NCI-H82 treated with DMSO at 0.1 percent for 48 hours (cell line): ENCODE measurements around the gene CROT.

Source experiments
- DNase-seq: peaks from one replicate; lab custom pipeline; 2025; ENCODE audit not compliant: unreplicated experiment; lab: John Stamatoyannopoulos, UW

The CROT gene

DNA sequence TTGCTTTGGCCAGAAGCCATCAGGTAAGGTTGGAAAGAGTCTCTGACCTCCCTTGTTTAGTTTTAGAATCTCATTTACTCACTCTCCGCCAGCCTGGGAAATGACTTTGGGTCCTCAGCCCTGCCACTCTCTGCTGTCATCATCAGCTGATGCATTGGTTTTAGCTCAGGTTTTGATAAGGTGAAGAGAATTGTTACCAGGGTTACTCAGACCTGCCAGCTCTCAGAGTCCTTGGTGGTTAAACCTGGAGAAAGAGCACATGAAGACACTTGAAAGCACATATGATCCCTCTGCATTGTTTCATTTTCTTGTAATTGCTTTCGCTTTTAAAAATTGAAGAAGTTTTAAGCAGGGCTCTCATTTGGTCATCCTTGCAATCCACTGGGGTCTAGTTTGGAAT, 4.0 kb upstream of the CROT start:
- no peak for DNase-seq

DNA sequence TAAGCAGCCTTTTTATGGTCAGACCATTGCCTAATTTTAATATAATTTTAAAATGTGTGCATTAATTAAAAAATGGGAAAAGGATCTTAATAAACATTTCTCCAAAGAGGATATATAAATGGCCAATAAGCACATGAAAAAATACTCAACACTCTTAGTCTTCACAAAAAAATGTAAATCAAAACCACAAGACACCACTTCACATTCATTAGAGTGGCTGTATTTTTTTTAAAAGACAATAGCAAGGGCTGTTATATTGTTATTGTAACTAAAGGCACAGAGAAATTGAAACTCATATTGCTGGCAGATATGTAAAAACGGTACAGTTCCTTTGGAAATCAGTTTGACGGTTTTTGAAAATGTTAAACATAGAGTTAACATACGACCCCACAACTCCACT, 3.2 kb upstream of the CROT start:
- DNase-seq: no peak

DNA sequence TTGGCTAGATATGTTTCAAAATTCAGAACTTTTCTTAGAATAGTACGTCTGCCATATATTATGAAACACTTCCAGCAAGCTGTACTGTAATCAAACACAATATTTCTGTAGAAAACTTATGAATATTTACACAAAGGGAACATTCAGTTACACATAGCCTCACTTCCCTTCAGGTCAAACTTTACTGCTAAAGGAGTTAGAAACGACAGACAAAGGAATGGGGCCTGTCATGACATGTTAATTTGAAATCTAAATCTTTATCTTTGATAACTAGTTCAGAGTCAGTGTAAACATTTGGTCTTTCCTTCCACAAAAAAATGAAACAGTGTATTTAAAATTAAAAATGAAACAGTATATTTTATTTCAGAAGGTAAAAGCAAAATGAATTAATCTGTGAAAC, 1.0 kb upstream of the CROT start:
- DNase-seq: no peak

DNA sequence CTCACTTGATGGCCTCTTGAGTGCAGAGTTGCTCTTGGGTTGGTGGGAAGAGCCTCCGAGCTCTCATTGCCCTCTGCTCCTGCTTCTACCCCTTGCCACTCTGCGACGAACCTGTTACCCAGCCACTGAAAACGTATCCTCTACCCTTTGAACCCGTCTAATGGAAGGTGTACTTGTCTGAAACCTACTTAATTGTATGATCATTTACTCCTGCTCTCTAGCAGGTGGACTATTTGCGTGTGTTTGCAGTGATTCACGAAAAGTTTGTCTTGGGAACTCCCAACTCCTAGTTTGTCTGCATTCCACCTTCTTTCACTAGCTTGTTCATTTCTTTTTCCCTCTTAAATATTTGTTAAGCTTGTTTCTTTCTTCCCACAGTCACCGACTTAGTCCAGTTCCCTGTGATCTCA, 503 bp downstream of the CROT start:
- DNase-seq: no peak

DNA sequence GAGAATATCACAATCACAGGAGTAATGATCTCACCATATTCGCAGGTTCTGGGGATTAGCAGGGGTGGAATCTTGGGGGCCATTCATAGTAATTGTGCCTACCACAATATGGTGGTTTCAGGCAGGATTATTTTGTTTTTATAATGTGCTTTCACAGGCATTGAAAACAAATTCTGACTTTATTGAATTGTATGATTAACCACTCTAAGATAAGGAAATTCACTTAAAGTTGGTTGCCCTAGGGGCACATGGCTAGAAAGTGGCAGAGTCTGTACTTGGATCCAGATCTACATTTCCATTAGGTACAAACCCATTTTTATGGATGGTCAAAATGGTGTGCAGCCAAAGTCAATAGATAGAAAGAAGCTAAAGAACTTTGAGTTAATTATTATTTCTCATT, 1.7 kb downstream of the CROT start:
- DNase-seq: no peak

DNA sequence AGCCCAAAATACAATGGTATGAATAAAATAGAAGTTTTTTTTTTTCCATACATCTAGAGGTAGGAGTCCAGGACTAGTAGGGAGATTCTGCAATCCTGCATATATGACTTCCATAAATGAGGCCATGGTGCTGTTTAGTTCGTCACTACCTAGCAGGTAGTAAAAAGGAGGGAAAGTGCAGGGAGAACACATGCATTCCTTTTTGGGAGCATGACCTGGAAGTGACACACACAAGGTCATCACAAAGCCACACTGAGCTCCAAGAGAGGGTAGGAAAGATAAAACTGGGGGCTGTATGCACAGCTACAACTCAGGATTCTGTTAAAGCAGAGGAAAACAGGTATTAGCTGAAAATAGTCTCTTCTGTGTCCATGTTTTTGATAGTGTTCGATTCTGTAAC, 2.2 kb downstream of the CROT start:
- DNase-seq: no peak

DNA sequence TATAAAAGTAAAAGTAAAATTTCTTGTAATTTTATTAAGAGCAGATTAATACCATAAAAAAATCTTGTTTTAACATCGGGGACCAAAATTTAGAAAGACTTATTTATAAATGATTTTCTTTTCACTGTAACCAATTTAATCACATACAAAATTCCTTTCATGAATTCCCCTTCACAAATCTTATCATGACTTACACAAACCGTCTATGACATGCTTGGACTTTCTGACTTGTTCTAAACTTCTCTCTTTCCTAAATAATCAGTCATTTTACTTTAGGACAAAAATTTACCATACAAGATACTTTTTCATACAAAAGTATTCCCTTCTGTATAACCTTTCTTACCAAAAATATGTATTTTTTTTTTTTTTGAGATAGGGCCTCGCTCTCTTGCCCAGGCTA, 9.3 kb downstream of the CROT start:
- DNase-seq: peak; percentile 7

DNA sequence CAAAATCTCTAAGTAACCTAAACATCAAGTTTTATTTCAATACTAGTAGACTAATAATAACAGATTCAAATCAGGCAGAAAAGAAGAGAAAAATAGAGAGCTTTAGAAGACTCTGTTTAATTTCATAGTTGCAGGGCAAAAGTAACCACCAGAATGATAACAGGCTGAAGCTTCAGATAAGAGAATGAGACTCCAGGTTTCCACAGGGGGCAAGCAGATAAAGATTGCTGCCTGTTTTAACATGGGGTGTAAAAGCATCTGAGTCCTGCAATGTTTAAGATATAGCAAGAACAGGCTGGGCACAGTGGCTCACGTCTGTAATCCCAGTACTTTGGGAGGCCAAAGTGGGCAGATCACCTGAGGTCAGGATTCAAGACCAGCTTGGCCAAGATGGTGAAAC, 11.0 kb downstream of the CROT start:
- no peak for DNase-seq

DNA sequence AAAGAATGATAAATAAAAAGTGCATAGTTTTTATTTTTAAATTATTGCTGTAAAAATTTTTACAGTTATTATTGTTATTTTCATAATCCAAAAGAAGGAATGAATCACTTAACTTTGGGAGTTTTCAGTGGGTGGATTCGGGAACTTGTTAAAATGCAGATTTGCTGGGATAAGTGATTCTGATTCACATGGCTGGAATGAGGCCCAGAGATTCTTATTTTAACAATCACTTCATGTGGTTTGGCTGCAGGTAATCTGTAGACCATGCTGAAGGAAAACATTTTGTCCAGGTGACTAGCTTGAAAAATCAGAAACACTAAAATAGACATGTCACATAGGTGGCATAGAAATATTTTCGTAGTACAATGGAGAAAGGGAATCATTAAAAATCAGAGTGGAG, 13.9 kb downstream of the CROT start:
- no peak for DNase-seq

DNA sequence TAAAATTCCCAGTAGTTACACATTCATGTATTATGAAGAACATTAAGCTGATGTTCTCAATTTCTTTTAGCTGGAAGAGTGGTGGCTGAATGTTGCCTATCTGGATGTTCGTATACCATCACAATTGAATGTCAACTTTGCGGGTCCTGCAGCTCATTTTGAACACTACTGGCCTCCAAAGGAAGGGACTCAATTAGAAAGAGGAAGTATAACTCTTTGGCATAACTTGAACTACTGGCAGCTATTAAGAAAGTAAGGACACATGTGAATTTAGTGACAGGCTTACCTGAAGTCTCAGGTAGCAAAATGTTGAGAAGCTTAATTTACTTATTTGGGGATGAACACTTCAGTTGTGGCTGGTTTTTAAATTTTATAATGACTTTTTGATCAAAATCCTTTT, 15.9 kb downstream of the CROT start:
- DNase-seq: no peak

DNA sequence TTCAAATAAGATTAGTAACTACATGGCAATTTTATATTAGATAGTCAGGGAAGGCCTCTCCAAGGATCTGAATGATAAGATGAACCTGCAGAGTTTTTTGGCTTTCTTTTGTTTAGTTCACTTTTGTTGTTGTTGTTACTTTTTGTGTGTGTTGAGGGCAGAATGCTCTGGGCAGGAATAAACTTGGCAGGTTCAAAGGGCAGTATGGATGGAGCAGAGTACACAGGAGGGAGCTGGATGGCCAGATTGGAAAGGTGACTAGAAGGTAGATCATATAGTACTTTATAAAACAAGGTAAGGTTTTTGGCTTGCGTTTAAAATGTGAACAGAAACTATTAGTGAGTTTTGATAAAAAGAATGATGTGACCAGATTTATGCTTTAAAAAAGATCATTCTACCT, 17.9 kb downstream of the CROT start:
- DNase-seq: no peak

DNA sequence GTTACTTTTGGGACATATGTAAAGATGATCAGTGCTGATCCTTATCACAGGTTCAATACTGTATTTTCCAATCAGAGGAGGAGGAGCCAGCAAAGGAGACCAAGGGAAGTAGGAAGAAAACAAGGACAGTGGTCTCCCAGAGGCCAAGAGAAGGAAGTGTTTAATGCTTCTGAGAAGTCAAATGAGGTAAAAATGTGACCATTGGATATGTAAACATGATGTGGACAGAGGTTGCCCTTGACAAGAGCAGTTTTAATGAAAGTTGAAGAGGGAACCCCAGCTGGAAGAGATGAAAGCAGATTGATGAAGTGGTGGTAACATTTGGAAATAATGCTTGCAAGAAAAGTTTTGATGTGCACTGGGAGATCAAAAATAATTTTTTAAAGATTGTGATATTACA, 18.8 kb downstream of the CROT start:
- DNase-seq: no peak

DNA sequence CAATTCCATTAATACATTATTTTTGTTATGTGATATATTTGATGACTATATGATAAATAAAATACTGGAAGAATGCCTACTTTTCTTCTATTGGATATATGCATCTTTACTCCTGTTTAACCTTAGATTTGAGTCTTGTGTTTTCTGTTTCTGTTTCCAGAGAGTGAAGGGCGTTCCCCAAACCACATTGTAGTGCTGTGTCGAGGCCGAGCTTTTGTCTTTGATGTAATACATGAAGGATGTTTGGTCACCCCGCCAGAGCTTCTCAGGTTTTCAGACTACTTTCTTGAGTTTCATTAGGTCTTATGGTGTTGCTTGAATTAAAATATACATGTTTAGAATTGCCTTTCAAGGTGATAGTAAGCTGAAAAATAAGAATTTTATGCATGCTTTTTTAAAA, 23.8 kb downstream of the CROT start:
- DNase-seq: no peak

DNA sequence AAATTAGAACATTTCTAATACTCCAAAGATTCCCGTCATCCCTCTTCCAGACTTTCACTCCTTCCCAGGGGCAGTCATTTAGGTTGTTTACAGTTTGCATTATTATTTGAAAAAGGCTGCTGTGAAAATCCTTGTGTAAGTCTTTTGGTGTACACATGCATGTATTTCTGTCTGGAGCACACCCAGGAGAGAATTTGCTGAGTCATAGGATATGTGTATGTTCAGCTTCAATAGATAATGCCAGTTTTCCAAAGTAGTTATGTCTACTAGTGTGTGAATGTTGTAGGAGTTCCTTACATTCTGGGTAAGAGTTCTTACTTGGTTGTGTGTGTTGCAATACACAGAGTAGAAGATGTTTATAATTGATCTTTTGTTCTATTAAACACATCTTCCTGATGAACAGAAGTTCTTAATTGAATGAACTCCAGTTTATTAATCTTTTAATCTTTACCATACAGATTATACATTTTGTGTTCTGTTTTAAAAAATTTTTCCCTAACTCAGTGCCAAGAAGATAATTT, 25.3 kb downstream of the CROT start:
- DNase-seq: no peak

DNA sequence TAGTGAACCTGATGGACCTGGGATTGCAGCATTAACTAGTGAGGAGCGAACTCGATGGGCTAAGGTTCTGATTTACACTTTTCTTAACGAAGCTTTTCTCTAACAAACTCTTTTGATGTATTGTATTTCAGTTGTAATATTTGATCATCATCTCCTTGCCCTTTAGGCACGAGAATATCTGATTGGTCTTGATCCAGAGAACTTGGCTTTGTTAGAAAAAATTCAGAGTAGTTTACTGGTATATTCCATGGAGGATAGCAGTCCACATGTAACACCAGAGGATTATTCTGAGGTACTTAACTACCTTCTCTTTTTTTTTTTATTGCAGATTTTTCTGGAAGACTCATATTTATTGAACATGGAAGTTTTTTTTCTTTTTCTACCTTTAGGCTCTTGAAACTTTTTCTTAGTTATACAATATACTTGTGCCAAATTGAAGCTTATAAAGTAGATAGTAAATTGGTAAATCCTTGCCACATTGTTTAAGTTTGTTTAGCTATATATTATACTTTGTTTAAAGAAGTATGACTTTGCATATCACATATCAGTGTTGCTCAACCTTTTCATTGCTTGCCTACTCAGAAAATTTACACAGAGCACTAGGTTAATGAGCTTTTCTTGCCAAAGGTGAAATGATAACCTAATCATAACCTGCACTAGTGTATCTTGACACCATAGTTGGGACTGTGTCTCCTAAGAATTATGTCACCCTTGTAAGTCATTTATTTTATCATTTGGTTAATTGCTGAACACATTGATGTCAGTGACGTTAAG, 30.4 kb downstream of the CROT start:
- DNase-seq: no peak

DNA sequence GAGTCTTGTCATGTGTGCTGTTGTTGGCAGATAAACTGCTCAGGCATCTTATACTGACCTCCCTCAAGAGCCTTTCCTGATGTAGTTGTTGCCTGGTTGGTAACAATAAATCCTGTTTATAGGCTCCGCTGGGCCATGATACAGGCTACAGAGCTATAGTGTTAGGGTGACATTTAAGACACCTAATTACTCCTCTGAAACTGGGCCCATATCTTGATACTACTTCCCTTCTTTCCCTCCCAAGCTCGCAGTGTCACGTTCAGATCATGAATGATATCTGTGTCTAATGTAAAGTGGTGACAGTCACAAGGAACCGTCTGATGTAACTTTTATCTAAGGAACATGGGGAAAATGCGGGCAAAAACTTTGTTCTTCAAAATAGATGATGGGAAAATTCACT, 35.4 kb downstream of the CROT start:
- no peak for DNase-seq

DNA sequence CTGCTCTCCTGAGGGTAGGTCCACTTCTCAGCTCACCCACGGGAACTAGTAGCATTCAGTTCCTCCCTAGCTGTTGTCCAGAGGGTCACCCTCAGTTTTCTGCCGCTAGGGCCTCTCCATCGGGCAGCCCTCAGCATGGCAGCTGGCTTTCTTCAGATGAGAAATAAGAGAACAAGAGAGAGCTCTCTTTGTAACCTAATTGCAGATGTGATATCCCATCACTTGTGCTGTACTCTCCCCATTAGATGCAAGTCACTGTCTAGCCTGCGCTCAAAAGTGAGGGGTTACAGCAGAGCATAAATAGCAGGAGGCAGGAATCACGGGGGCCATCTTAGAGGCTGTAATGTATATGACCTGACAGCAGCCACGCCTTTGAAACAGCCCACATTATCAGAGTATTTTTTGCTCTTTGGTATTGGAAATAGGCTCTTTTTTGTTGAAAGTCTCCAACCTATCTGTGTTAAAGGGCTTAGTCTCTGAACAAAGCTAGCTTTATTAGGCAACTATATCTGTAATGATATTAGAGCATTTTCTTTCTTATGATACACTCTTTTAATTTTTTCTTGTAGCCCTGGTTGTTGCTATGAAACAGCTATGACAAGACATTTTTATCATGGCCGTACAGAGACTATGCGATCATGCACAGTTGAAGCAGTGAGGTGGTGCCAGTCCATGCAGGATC, 45.7 kb downstream of the CROT start:
- no peak for DNase-seq

DNA sequence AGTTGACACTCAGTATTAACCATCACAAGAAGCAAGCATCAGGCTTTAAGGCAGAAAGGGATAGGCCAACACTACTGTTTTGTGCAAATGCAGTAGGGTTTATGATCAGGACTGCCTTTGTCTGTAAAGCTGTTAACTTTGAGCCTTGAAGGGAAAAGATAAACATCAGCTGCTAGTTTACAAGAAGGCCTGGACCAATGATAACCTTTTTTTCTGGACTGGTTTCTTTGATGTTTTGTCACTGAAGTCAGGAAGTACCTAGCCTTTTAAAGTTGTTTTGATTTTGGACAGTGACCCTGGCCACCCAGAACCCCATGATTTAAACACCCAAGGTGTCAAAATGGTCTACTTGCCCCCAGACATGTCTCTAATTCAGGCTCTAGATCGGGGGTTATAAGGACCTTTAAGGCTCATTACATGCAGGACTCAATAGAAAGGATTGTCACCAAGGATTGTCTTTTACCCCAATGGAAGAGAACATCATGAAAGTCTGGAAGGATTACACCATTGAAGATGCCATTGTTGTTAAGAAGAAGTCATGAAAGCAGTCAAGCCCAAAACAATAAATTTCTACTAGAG, 50.1 kb downstream of the CROT start:
- no peak for DNase-seq

DNA sequence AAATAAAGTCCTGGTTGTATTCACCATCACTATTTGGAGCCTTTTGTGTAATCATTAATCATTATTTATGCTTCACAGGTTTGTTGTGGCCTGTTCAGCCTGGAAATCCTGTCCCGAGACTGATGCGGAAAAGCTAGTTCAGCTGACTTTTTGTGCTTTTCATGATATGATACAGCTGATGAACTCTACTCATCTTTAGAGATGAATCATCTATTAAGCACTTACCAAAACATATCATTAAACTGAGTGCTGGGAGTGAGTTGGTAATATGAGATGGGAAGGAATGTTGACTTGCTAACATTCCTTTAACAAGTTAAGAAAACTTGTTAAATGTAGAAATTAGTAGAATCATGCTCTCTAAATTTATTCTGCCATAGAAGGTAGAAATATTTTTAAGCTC, 53.0 kb downstream of the CROT start:
- DNase-seq: no peak

DNA sequence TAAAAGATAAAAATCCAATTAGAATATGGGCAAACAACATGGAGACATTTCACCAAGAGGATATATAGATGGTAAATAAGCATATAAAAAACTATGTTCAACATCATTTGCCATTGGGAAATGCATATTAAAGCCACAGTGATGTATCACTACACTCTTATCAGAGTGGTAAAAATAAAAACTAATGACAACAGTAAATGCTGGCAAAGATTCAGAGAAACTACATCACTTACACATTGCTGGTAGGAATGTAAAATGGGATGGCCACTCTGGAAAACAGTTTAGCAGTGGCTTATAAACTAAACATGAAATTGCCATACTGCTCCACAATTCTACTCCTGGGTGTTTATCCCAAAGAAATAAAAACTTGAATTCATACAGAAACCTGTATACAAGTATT, 59.2 kb downstream of the CROT start:
- DNase-seq: no peak

DNA sequence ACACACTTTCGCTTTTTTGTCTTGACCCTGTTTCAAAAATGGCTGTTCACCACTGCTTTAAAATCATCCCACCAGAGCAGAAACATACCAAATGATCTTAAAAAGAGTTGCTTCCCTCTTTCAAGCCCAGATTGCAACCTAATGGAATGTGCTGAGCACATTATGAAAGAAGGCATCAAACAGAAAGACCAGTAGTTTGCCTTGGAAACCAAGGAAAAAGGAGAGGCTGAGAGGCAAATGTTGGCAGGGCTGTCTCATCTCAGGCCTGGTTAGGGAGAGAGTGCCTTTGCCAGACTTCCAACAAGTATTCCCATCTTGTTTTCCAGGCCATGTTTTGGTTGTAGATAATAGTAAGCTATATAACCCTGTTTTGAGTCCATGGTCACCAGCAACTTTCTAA, 65.7 kb downstream of the CROT start:
- DNase-seq: no peak

DNA sequence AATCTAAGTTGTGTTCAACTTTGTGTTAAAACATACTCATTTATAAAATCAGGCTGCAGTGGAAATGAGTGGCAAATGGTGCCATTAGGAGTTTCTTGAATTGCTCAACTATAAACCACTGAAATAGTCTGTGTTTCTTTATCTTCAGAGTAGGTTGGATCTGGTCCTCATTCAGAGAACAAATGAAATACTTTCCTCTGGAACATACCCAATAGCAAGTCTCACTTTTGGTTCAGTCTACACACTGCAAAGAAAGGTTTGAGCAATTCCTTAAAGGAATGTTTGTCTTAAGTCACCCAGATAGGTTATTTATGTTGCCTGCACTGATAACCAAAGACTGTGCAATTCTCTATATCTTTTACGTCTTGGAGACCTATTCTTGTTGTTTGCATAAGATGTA, 67.6 kb downstream of the CROT start:
- DNase-seq: no peak
